COLO668 (cell line): Measurements from ENCODE around the gene CAPN2.

ENCODE experiments used
- DNase-seq: peaks from one replicate; lab custom pipeline; 2025; ENCODE audit not compliant: unreplicated experiment; lab: John Stamatoyannopoulos, UW

CAPN2 gene

GRCh38 chr1:223712194-223712849 lies at the start of gene CAPN2:
CAPN2 (plus strand) TSS chr1:223712539; CDS start chr1:223712641, 102 bp downstream.
- DNase-seq, result peak; percentile 93

GRCh38 chr1:223662943-223663342 lies 49.4 kb upstream of the CAPN2 start:
- no peak for DNase-seq

GRCh38 chr1:223664106-223664505 lies 48.2 kb upstream of the CAPN2 start:
- no peak for DNase-seq

GRCh38 chr1:223665592-223666312 lies 46.6 kb upstream of the CAPN2 start, which contains the start of gene CAPN8:
CAPN8 (minus strand) TSS chr1:223665701; CDS start chr1:223665646, 55 bp downstream.
- DNase-seq, result peak; percentile 72

- DNase-seq, result no peak
These were observed 44.7 kb upstream of the CAPN2 start for GRCh38 chr1:223667484-223668182.

GRCh38 chr1:223669003-223669795 lies 43.1 kb upstream of the CAPN2 start:
- no peak for DNase-seq

- peak; percentile 30 for DNase-seq
These were observed 41.7 kb upstream of the CAPN2 start for GRCh38 chr1:223670458-223671159.

GRCh38 chr1:223674119-223674890 lies 38.0 kb upstream of the CAPN2 start:
- DNase-seq, result no peak

GRCh38 chr1:223678841-223679240 lies 33.5 kb upstream of the CAPN2 start:
- DNase-seq, result no peak

- DNase-seq, result no peak
These were observed 32.2 kb upstream of the CAPN2 start for GRCh38 chr1:223680188-223680587.

- no peak for DNase-seq
These were observed 29.8 kb upstream of the CAPN2 start for GRCh38 chr1:223682502-223682901.

GRCh38 chr1:223683586-223684487 lies 28.5 kb upstream of the CAPN2 start:
- peak; percentile 72 for DNase-seq

- DNase-seq, result no peak
These were observed 27.9 kb upstream of the CAPN2 start for GRCh38 chr1:223684488-223684792.

GRCh38 chr1:223691121-223691520 lies 21.2 kb upstream of the CAPN2 start:
- DNase-seq, result no peak

- no peak for DNase-seq
These were observed 17.3 kb upstream of the CAPN2 start for GRCh38 chr1:223695014-223695548.

- DNase-seq, result no peak
These were observed 16.4 kb upstream of the CAPN2 start for GRCh38 chr1:223695941-223696340.

GRCh38 chr1:223700388-223700918 lies 11.9 kb upstream of the CAPN2 start:
- DNase-seq, result no peak

GRCh38 chr1:223700942-223701637 lies 11.2 kb upstream of the CAPN2 start:
- DNase-seq, result no peak
